A673 (cell line): ENCODE data around the gene IL20RA. TPM values are rescaled to one million over a fixed set of nuclear protein-coding genes. Genes with fewer than 3 reads are reported as not detected.

ENCODE experiments used
- BruUV-seq: library from RNA; stranded (reverse); fragments of 400-500 nt; replicated peaks from 2 replicates; lab custom pipeline; 2021; lab: Mats Ljungman, UMichigan
- CTCF ChIA-PET: fragments of 300-600 bp; sonication (Branson Sonifier 250); formaldehyde crosslinking; loops from one replicate; lab custom pipeline; 2022; ENCODE audit warnings: antibody characterized with exemption; lab: Charles Lee
- POLR2A ChIA-PET: fragments of 300-600 bp; sonication (Branson Sonifier 250); formaldehyde crosslinking; loops from one replicate; lab custom pipeline; 2022; ENCODE audit warnings: antibody characterized with exemption; ENCODE audit not compliant: low non-redundant PET; lab: Charles Lee
- DNase-seq: peaks from one replicate; pipeline ENCODE4 v3.0.0-alpha.2; 2015; ENCODE audit warnings: low spot score
- H3K27ac ChIP-seq: fragments of 200-600 bp; sonication (generic); 2 replicates; pipeline ENCODE4 v1.5.1; 2016; ENCODE audit warnings: mixed run types, low read depth, mild to moderate bottlenecking, mixed read lengths, antibody characterized with exemption, low read length; ENCODE audit not compliant: poor library complexity, severe bottlenecking
- H3K27me3 ChIP-seq: fragments of 200-600 bp; sonication (generic); replicated peaks from 2 replicates; pipeline ENCODE4 v1.6.1; 2017; ENCODE audit warnings: mixed run types, low read depth, mild to moderate bottlenecking, mixed read lengths, antibody characterized with exemption, low read length; ENCODE audit not compliant: insufficient read depth, poor library complexity
- H3K36me3 ChIP-seq: fragments of 200-600 bp; sonication (generic); 2 replicates; pipeline ENCODE4 v1.6.1; 2016; ENCODE audit warnings: mixed run types, mild to moderate bottlenecking, mixed read lengths, antibody characterized with exemption, low read length; ENCODE audit not compliant: insufficient read depth, poor library complexity, severe bottlenecking
- H3K4me1 ChIP-seq: fragments of 200-600 bp; sonication (generic); 2 replicates; pipeline ENCODE4 v1.6.1; 2017; ENCODE audit warnings: mixed run types, mild to moderate bottlenecking, mixed read lengths, antibody characterized with exemption, low read length; ENCODE audit not compliant: insufficient read depth, poor library complexity, severe bottlenecking
- H3K4me3 ChIP-seq: fragments of 200-600 bp; sonication (generic); 2 replicates; pipeline ENCODE4 v1.5.1; 2016; ENCODE audit warnings: low read depth, mixed run types, mild to moderate bottlenecking, mixed read lengths, low read length; ENCODE audit not compliant: poor library complexity, severe bottlenecking
- H3K9me3 ChIP-seq: fragments of 200-600 bp; sonication (generic); 2 replicates; pipeline ENCODE4 v1.6.1; 2016; ENCODE audit warnings: mixed run types, low read depth, mild to moderate bottlenecking, mixed read lengths, antibody characterized with exemption, low read length; ENCODE audit not compliant: poor library complexity, severe bottlenecking
- CTCF ChIP-seq: fragments of 300-800, 200-600 bp; sonication (generic); conservative IDR thresholded peaks from 2 replicates; pipeline ENCODE4 v1.5.1; 2017; ENCODE audit warnings: low read depth, mild to moderate bottlenecking, antibody characterized with exemption, low read length, moderate library complexity, mixed read lengths
- EZH2 ChIP-seq: fragments of 200-600 bp; sonication (generic); IDR thresholded peaks from 2 replicates; pipeline ENCODE4 v1.6.1; 2017; ENCODE audit warnings: borderline replicate concordance, low read depth, mild to moderate bottlenecking, mixed read lengths, antibody characterized with exemption, low read length; ENCODE audit not compliant: poor library complexity, severe bottlenecking
- intact Hi-C: fragments of 100-400 bp; cut with micrococcal nuclease; formaldehyde crosslinking; loops from one replicate; pipeline ENCODE4 v1.10.0; 2022; ENCODE audit not compliant: unreplicated experiment
- total RNA-seq: library from RNA; stranded (reverse); gene quantifications from 2 replicates; pipeline ENCODE4 v1.2.3, GENCODE V29; 2021

The IL20RA gene
- total RNA-seq, 1 experiment from 2014 or later: not detected

DNA sequence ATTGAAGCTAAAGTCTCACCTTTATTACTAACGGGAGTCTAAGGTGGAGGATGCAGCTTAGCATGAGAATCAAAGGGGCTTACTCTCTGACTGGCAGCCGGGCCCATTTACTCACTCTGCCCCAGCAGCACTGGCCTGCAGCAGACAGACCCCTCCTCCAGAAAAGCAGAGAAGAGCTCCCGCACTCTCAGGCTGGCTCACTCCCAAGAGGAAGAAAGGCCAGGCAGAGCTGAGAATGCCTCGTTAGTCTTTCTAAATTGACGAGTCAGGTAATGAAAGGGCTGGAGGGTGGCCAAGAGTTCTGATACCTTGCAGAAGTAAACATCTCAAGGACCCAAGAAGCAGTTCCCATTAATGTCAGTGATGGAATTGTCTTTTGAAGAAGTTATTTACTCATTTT lies 44.5 kb upstream of the IL20RA start:
- no peak for TF ChIP-seq CTCF
- no peak for TF ChIP-seq EZH2
- BruUV-seq: no TSS peak
- Histone ChIP-seq H3K4me1 (no peaks in the 10 kb centered on the region), H3K4me3 (no peak overlapping the region), H3K27ac (no peak overlapping the region), H3K9me3 (no peaks in the 10 kb centered on the region), H3K36me3 (no peaks in the 10 kb centered on the region), H3K27me3 (no peaks in the 10 kb centered on the region)
- ChIA-PET CTCF (interaction anchor here (0.6 kb wide), 1 partner anchor 59 kb away, joined by 3 read pairs; no protein-coding TSS in a partner anchor), POLR2A (no interaction called here)
- intact Hi-C loops: no loop called here
- no peak for DNase-seq

DNA sequence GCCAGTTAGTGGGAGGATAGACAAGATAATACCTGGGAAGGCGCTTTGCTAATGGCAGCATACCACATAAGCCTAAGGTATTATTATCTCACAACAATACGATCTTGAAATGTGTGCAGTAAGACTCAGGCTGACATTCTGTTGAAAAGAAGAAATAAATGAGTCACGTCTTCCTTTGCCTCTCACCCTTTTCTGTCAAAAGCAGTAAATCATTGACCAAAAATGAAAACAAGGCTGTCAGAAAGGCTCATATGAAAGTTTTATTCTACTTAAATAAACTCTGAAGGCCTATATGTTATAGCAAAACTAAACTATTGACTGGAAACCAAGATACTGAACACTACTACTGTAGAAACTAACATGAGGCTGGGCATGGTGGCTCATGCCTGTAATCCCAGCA lies 43.1 kb upstream of the IL20RA start:
- Histone ChIP-seq H3K36me3 (no peaks in the 10 kb centered on the region), H3K4me3 (no peak overlapping the region), H3K9me3 (no peaks in the 10 kb centered on the region), H3K4me1 (no peaks in the 10 kb centered on the region), H3K27me3 (no peaks in the 10 kb centered on the region), H3K27ac (no peak overlapping the region)
- no peak for TF ChIP-seq CTCF
- no peak for TF ChIP-seq EZH2
- ChIA-PET CTCF (no interaction called here), POLR2A (no interaction called here)
- BruUV-seq: no TSS peak
- DNase-seq: no peak
- intact Hi-C loops: no loop called here

DNA sequence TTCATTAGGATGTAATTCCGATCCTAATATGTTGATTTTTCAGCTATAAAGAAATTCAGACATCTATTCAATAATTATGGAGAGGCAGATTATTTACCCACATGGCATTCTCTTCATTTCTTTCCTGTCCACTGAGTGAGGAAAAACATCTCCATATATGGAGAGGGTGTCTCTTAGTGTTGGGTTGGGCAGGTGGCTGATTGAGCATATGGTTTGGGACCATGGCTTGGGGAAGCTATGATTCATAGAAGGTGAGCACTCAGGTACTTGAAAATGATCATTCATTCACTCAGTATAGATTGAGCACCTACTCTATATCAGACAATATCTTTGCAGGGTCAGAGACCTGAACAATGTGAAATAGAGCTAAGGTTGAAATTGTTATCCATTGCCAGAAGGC lies 41.3 kb upstream of the IL20RA start:
- BruUV-seq: no TSS peak
- TF ChIP-seq CTCF (no peak), EZH2 (no peak)
- ChIA-PET POLR2A (no interaction called here), CTCF (no interaction called here)
- intact Hi-C loops: no loop called here
- Histone ChIP-seq H3K27ac (no peak overlapping the region), H3K4me1 (no peaks in the 10 kb centered on the region), H3K4me3 (no peak overlapping the region), H3K9me3 (no peaks in the 10 kb centered on the region), H3K36me3 (no peaks in the 10 kb centered on the region), H3K27me3 (no peaks in the 10 kb centered on the region)
- DNase-seq: no peak
